Endothelial cell of umbilical vein (primary cell): Measurements from ENCODE around the gene LAMP5. TPM values are rescaled to one million over a fixed set of nuclear protein-coding genes. Genes with fewer than 3 reads are reported as not detected.

ENCODE experiments used
- BruUV-seq: library from RNA; stranded (reverse); fragments of 400-500 nt; replicated peaks from 2 replicates; lab custom pipeline; 2021; lab: Mats Ljungman, UMichigan
- CTCF ChIA-PET: fragments of 300-600, 350-600 bp; sonication (Branson Sonifier 250); formaldehyde crosslinking; loops from one replicate; lab custom pipeline; 2021; ENCODE audit warnings: antibody characterized with exemption, inconsistent platforms; lab: Charles Lee
- POLR2A ChIA-PET: fragments of 300-600, 350-600 bp; sonication (Branson Sonifier 250); formaldehyde crosslinking; loops from one replicate; lab custom pipeline; 2021; ENCODE audit warnings: antibody characterized with exemption, inconsistent platforms; lab: Charles Lee
- DNase-seq: peaks from one replicate; pipeline ENCODE4 v3.0.0-alpha.2; 2011; ENCODE audit warnings: low read depth, low spot score
- FAIRE-seq: peaks from 2 replicates; lab custom pipeline; 2011; peaks lifted over from hg19 to GRCh38; lab: Jason Lieb, UNC
- H2AFZ ChIP-seq: 2 replicates; pipeline ENCODE4 v1.6.0; 2012; ENCODE audit warnings: low read depth, low read length, control low read depth, inconsistent platforms
- H3K27ac ChIP-seq: 2 replicates; pipeline ENCODE4 v1.5.1; 2011; ENCODE audit warnings: low read depth, mild to moderate bottlenecking, control low read depth, low read length, moderate library complexity; ENCODE audit not compliant: insufficient read depth
- H3K27me3 ChIP-seq, 2 experiments: 2 replicates each; pipeline versions ENCODE4 v1.6.0 to v1.6.1; 2011; ENCODE audit warnings: low read length in 2 of 2, mixed read lengths in 1 of 2; ENCODE audit not compliant: control insufficient read depth in 2 of 2, insufficient read depth in 2 of 2
- H3K36me3 ChIP-seq, 2 experiments: 2 replicates in 1 of 2; 3 replicates in 1 of 2; pipeline ENCODE4 v1.5.1; 2011; ENCODE audit warnings: low read length in 2 of 2, mild to moderate bottlenecking in 1 of 2, moderate library complexity in 1 of 2; ENCODE audit not compliant: control insufficient read depth in 2 of 2, insufficient read depth in 2 of 2; ENCODE audit errors: extremely low read depth in 1 of 2
- H3K4me1 ChIP-seq: 3 replicates; pipeline ENCODE4 v1.5.1; 2011; ENCODE audit warnings: mild to moderate bottlenecking, low read length; ENCODE audit not compliant: control insufficient read depth, insufficient read depth; ENCODE audit errors: extremely low read depth
- H3K4me2 ChIP-seq: 2 replicates; pipeline ENCODE4 v1.6.1; 2011; ENCODE audit warnings: low read length, control low read depth, mixed read lengths; ENCODE audit not compliant: insufficient read depth
- H3K4me3 ChIP-seq, 3 experiments: fragments of 200-600 bp in 1 of 3; sonication (generic), shearing (Covaris generic) in 1 of 3; replicated peaks in 1 of 3; 2 replicates each; pipeline ENCODE4 v1.5.1; 2011 to 2016; ENCODE audit warnings: control low read depth in 3 of 3, low read length in 3 of 3, mild to moderate bottlenecking in 2 of 3, inconsistent platforms in 1 of 3, low read depth in 1 of 3, moderate library complexity in 1 of 3; ENCODE audit not compliant: insufficient read depth in 1 of 3
- H3K79me2 ChIP-seq: 2 replicates; pipeline ENCODE4 v1.6.0; 2012; ENCODE audit warnings: low read length, inconsistent platforms; ENCODE audit not compliant: control insufficient read depth, insufficient read depth
- H3K9ac ChIP-seq: replicated peaks from 2 replicates; pipeline ENCODE3; 2011; ENCODE audit warnings: low read length, control low read depth; ENCODE audit not compliant: insufficient read depth; ENCODE audit errors: extremely low read depth
- H3K9me1 ChIP-seq: replicated peaks from 3 replicates; pipeline ENCODE4 v1.6.0; 2011; ENCODE audit warnings: mild to moderate bottlenecking, low read length; ENCODE audit not compliant: control insufficient read depth, insufficient read depth; ENCODE audit errors: extremely low read depth
- H3K9me3 ChIP-seq: replicated peaks from 2 replicates; pipeline ENCODE4 v1.5.1; 2012; ENCODE audit warnings: low read length, inconsistent platforms; ENCODE audit not compliant: control insufficient read depth, insufficient read depth
- H4K20me1 ChIP-seq: replicated peaks from 2 replicates; pipeline ENCODE3; 2011; ENCODE audit warnings: mild to moderate bottlenecking, low read length; ENCODE audit not compliant: control insufficient read depth, insufficient read depth; ENCODE audit errors: extremely low read depth
- EZH2 ChIP-seq: IDR thresholded peaks from 2 replicates; pipeline ENCODE4 v1.6.1; 2012; ENCODE audit warnings: borderline replicate concordance, low read depth, mild to moderate bottlenecking, moderate library complexity, low read length, inconsistent platforms; ENCODE audit not compliant: severe bottlenecking
- FOS ChIP-seq: IDR thresholded peaks from 2 replicates; pipeline ENCODE4 v1.6.1; 2011; ENCODE audit warnings: mild to moderate bottlenecking, low read length, moderate library complexity, borderline replicate concordance; ENCODE audit not compliant: insufficient read depth
- GATA2 ChIP-seq: IDR thresholded peaks from 2 replicates; pipeline ENCODE4 v1.7.0; 2011; ENCODE audit warnings: low read depth, mild to moderate bottlenecking, moderate library complexity, mixed read lengths, low read length; ENCODE audit not compliant: insufficient read length, insufficient read depth
- JUN ChIP-seq: IDR thresholded peaks from 2 replicates; pipeline ENCODE4 v1.6.1; 2011; ENCODE audit warnings: borderline replicate concordance, low read depth; ENCODE audit not compliant: insufficient read length, insufficient read depth
- MYC ChIP-seq: IDR thresholded peaks from one replicate; pipeline ENCODE4 v1.6.1; 2011; ENCODE audit warnings: mild to moderate bottlenecking, low read depth, low read length
- POLR2A ChIP-seq: IDR thresholded peaks from 2 replicates; pipeline ENCODE4 v1.6.1; 2012; ENCODE audit warnings: low read depth, mild to moderate bottlenecking, control low read depth, low read length
- POLR2AphosphoS5 ChIP-seq: IDR thresholded peaks from 2 replicates; pipeline ENCODE4 v1.6.1; 2012; ENCODE audit warnings: low read depth, mild to moderate bottlenecking, control low read depth, low read length, moderate library complexity; ENCODE audit not compliant: insufficient read depth
- dilution Hi-C: fragments of 300-500 bp; cut with MboI; formaldehyde crosslinking; loops from one replicate; pipeline ENCODE4 v1.15.0; 2019; ENCODE audit warnings: low sequenced_read_pairs; ENCODE audit not compliant: extremely low pct_ligation_motif_present
- intact Hi-C: fragments of 100-400 bp; cut with micrococcal nuclease; formaldehyde crosslinking; loops from one replicate; pipeline ENCODE4 v1.10.0; 2022
- polyA plus RNA-seq, 4 experiments: library from polyadenylated mRNA; depleted of rRNA in 3 of 4; stranded (reverse) in 3 of 4; unstranded in 1 of 4; fragments of >200 nt; gene quantifications; 2 replicates each; pipeline versions ENCODE4 v1.2.1 to v1.2.3, GENCODE V29; 2011 to 2012; ENCODE audit warnings: missing spikeins in 1 of 4
- total RNA-seq: library from RNA; stranded (reverse); gene quantifications from 2 replicates; pipeline ENCODE4 v1.2.3, GENCODE V29; 2021
- TF ChIP-seq, protein P1 (sequence below), 2 donors: IDR thresholded peaks; 1 replicate in 1 of 2; 2 replicates in 1 of 2; pipeline ENCODE4 v1.5.1; 2011; ENCODE audit warnings: low read length in 2 of 2, mild to moderate bottlenecking in 2 of 2, moderate library complexity in 2 of 2, control low read depth in 1 of 2, inconsistent platforms in 1 of 2, low read depth in 1 of 2; ENCODE audit not compliant: insufficient read depth in 1 of 2; ENCODE audit errors: extremely low read depth in 1 of 2
- TF ChIP-seq, protein P2 (sequence below): IDR thresholded peaks from 2 replicates; pipeline ENCODE4 v1.6.1; 2011; ENCODE audit not compliant: insufficient read depth, insufficient read length

LAMP5 gene
- total and polyA plus RNA-seq, 2 donors (not counting 3 experiments of a cell fraction or from before 2014, with no cell fraction given): not detected

DNA sequence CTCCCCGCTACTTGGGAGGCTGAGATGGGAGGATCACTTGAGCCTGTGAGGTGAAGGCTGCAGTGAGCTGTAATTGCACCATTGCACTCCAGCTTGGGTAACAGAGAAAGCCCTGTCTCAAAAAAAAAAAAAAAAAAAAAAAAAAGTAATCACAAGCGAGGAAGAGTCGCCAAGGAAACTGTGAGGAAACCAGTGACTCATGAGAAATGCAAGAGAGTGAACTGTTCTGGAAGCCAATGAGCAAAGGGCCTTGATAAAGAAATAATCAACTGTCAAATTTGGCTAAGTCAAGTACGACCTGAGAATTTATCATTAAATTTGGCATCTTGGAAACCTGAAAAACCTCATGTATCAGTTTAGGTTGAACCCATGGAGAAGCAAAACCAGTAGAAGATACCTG lies 16.1 kb upstream of the LAMP5 start:
- Histone ChIP-seq H2AFZ (no peak overlapping the region), H3K9me1 (no peaks in the 10 kb centered on the region), H3K4me3 (no peak overlapping the region), H4K20me1 (no peaks in the 10 kb centered on the region), H3K79me2 (no peaks in the 10 kb centered on the region), H3K4me2 (no peak overlapping the region), H3K4me1 (no peaks in the 10 kb centered on the region), H3K9me3 (no peaks in the 10 kb centered on the region), H3K27me3 (peaks cover 2 to 5% of the 10 kb centered on the region in 2 experiments), H3K9ac (no peak overlapping the region), H3K36me3 (no peaks in the 10 kb centered on the region), H3K27ac (no peak overlapping the region)
- DNase-seq (no peak), FAIRE-seq (no peak)
- dilution Hi-C loops: no loop called here
- TF ChIP-seq, protein P1, sequence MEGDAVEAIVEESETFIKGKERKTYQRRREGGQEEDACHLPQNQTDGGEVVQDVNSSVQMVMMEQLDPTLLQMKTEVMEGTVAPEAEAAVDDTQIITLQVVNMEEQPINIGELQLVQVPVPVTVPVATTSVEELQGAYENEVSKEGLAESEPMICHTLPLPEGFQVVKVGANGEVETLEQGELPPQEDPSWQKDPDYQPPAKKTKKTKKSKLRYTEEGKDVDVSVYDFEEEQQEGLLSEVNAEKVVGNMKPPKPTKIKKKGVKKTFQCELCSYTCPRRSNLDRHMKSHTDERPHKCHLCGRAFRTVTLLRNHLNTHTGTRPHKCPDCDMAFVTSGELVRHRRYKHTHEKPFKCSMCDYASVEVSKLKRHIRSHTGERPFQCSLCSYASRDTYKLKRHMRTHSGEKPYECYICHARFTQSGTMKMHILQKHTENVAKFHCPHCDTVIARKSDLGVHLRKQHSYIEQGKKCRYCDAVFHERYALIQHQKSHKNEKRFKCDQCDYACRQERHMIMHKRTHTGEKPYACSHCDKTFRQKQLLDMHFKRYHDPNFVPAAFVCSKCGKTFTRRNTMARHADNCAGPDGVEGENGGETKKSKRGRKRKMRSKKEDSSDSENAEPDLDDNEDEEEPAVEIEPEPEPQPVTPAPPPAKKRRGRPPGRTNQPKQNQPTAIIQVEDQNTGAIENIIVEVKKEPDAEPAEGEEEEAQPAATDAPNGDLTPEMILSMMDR (IDR thresholded peaks at IDR 0.05; ENCODE audit: extremely low read depth in 1 of 2, insufficient read depth in 1 of 2, low read depth in 1 of 2, low read length in 2 of 2): no peak
- TF ChIP-seq MYC (no peak), EZH2 (no peak), JUN (no peak), POLR2AphosphoS5 (no peak), FOS (no peak), GATA2 (no peak), POLR2A (no peak)
- TF ChIP-seq, protein P2, sequence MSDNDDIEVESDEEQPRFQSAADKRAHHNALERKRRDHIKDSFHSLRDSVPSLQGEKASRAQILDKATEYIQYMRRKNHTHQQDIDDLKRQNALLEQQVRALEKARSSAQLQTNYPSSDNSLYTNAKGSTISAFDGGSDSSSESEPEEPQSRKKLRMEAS: no peak
- BruUV-seq: no TSS peak
- ChIA-PET POLR2A (no interaction called here), CTCF (interaction anchor here (0.6 kb wide), 1 partner anchor 182 kb away, joined by 3 read pairs; no protein-coding TSS in a partner anchor)
- intact Hi-C loops: no loop called here
